ENCODE data around the gene NIPBL.
"Not testable (repeated sequence)": the region's sequence is repeated elsewhere in the genome, so short reads cannot be mapped to it uniquely, and the experiment has no call there.

NIPBL gene

GRCh38 chr5:36946101-36946500, 69.5 kb downstream of the NIPBL start:
- no peak for DNase-seq (ENCODE audit: low read depth)

- DNase-seq (ENCODE audit: low read depth): no peak
Measured at GRCh38 chr5:36948041-36948440, 71.5 kb downstream of the NIPBL start.

GRCh38 chr5:36948650-36949049, 72.1 kb downstream of the NIPBL start:
- DNase-seq (ENCODE audit: low read depth): no peak

- no peak for DNase-seq (ENCODE audit: low read depth)
Measured at GRCh38 chr5:36949593-36949992, 73.0 kb downstream of the NIPBL start.

- DNase-seq (ENCODE audit: low read depth): no peak
Measured at GRCh38 chr5:36950586-36951457, 74.3 kb downstream of the NIPBL start.

- DNase-seq (ENCODE audit: low read depth): no peak
Measured at GRCh38 chr5:36953043-36953442, 76.5 kb downstream of the NIPBL start.

- no peak for DNase-seq (ENCODE audit: low read depth)
Measured at GRCh38 chr5:36957953-36958537, 81.5 kb downstream of the NIPBL start.

- DNase-seq (ENCODE audit: low read depth): no peak
Measured at GRCh38 chr5:36958612-36959011, 82.0 kb downstream of the NIPBL start.

GRCh38 chr5:36965179-36965578, 88.6 kb downstream of the NIPBL start:
- DNase-seq (ENCODE audit: low read depth): no peak

- DNase-seq (ENCODE audit: low read depth): no peak
Measured at GRCh38 chr5:36969700-36970395, 93.3 kb downstream of the NIPBL start.

GRCh38 chr5:36978196-36978595, 101.6 kb downstream of the NIPBL start:
- no peak for DNase-seq (ENCODE audit: low read depth)

- DNase-seq (ENCODE audit: low read depth): no peak
Measured at GRCh38 chr5:36982146-36982545, 105.6 kb downstream of the NIPBL start.

- no peak for DNase-seq (ENCODE audit: low read depth)
Measured at GRCh38 chr5:36985387-36985786, 108.8 kb downstream of the NIPBL start.

- no peak for DNase-seq (ENCODE audit: low read depth)
Measured at GRCh38 chr5:36988396-36988795, 111.8 kb downstream of the NIPBL start.

GRCh38 chr5:36998578-36998977, 122.0 kb downstream of the NIPBL start:
- DNase-seq (ENCODE audit: low read depth): no peak

GRCh38 chr5:37002176-37002751, 125.7 kb downstream of the NIPBL start:
- no peak for DNase-seq (ENCODE audit: low read depth)

- DNase-seq (ENCODE audit: low read depth): no peak
Measured at GRCh38 chr5:37005252-37005651, 128.7 kb downstream of the NIPBL start.

- DNase-seq (ENCODE audit: low read depth): no peak
Measured at GRCh38 chr5:37005946-37006540, 129.5 kb downstream of the NIPBL start.

- not testable (repeated sequence) for DNase-seq (ENCODE audit: low read depth)
Measured at GRCh38 chr5:37013181-37013580, 136.6 kb downstream of the NIPBL start.

GRCh38 chr5:37014321-37014720, 137.8 kb downstream of the NIPBL start:
- DNase-seq (ENCODE audit: low read depth): no peak

GRCh38 chr5:37015795-37016666, 139.5 kb downstream of the NIPBL start:
- no peak for DNase-seq (ENCODE audit: low read depth)
